Spleen (tissue), 11 donors: ENCODE data around the gene FUT8. TPM values are rescaled to one million over a fixed set of nuclear protein-coding genes. Genes with fewer than 3 reads are reported as not detected.

ENCODE experiments used
- DNase-seq: peaks from one replicate; pipeline ENCODE4 v3.0.0-alpha.2; 2020
- H3K27ac ChIP-seq, 8 donors: fragments of 200-600 bp; sonication (generic) in 7 of 8; 1 replicate in 4 of 8; 2 replicates in 4 of 8; pipeline versions ENCODE4 v1.5.0 to v1.8.0; 2016 to 2021; ENCODE audit warnings: inconsistent platforms in 4 of 8, mild to moderate bottlenecking in 4 of 8, moderate library complexity in 1 of 8
- H3K27me3 ChIP-seq, 7 donors: fragments of 200-600 bp; sonication (generic) in 6 of 7; replicated peaks in 1 of 7; 1 replicate in 4 of 7; 2 replicates in 3 of 7; pipeline versions ENCODE4 v1.5.0 to v1.8.0; 2016 to 2021; ENCODE audit warnings: inconsistent platforms in 3 of 7, mild to moderate bottlenecking in 1 of 7
- H3K36me3 ChIP-seq, 6 donors: fragments of 200-600 bp; sonication (generic) in 5 of 6; 1 replicate in 4 of 6; 2 replicates in 2 of 6; pipeline versions ENCODE4 v1.5.0 to v1.8.0; 2016 to 2021; ENCODE audit warnings: inconsistent platforms in 2 of 6
- H3K4me1 ChIP-seq, 6 donors: fragments of 200-600 bp; sonication (generic) in 5 of 6; 1 replicate in 3 of 6; 2 replicates in 3 of 6; pipeline versions ENCODE4 v1.5.0 to v1.8.0; 2016 to 2021; ENCODE audit warnings: inconsistent platforms in 3 of 6
- H3K4me3 ChIP-seq, 8 donors: fragments of 200-600 bp; sonication (generic) in 7 of 8; 1 replicate in 4 of 8; 2 replicates in 4 of 8; pipeline versions ENCODE4 v1.5.0 to v1.8.0; 2016 to 2021; ENCODE audit warnings: inconsistent platforms in 4 of 8, mild to moderate bottlenecking in 4 of 8, moderate library complexity in 2 of 8
- H3K9me3 ChIP-seq, 8 donors: fragments of 200-600 bp; sonication (generic) in 7 of 8; 1 replicate in 4 of 8; 2 replicates in 4 of 8; pipeline versions ENCODE4 v1.5.0 to v1.8.0; 2016 to 2021; ENCODE audit warnings: inconsistent platforms in 4 of 8
- POLR2A ChIP-seq, 3 donors: fragments of 450-650 bp; IDR thresholded peaks; one replicate each; pipeline ENCODE4 v1.5.1; 2017; ENCODE audit warnings: antibody characterized with exemption in 3 of 3, mild to moderate bottlenecking in 1 of 3
- POLR2AphosphoS5 ChIP-seq, 3 donors: sonication (generic); formaldehyde crosslinking; IDR thresholded peaks; one replicate each; pipeline ENCODE4 v1.5.1; 2017; ENCODE audit warnings: antibody characterized with exemption in 3 of 3
- WGBS, 5 donors: extraction: QIAGEN DNeasy Blood & Tissue Kit in 3 of 5; methylation state at CpG; one replicate each; pipeline versions ENCODE4 v1.1.5 to v1.1.7; 2013 to 2018; 5-methylcytosine and 5-hydroxymethylcytosine counted together
- intact Hi-C: fragments of 100-400 bp; cut with DNase I; formaldehyde crosslinking; loops from one replicate; pipeline ENCODE4 v1.15.0; 2023; ENCODE audit warnings: low total_unique reads
- polyA plus RNA-seq, 3 donors: library from polyadenylated mRNA; stranded (reverse); fragments of 200-250 nt; gene quantifications; one replicate each; pipeline ENCODE4 v1.2.1, GENCODE V29; 2013
- total RNA-seq, 7 donors: library from RNA; depleted of rRNA in 3 of 7; stranded (reverse); fragments of >200 nt in 3 of 7; fragmentation: NEBNext Ultra II Directional in 4 of 7; extraction: Animal tissue kit (Norgen Biotek cat#: 25700) in 4 of 7; gene quantifications; one replicate each; pipeline versions ENCODE4 v1.1.0 to v1.2.1, GENCODE V29; 2016 to 2021
- TF ChIP-seq, protein P1 (sequence below), 11 experiments: fragments of 200-600 bp in 7 of 11; fragments of 450-650 bp in 4 of 11; sonication (generic) in 4 of 11; IDR thresholded peaks in 8 of 11; conservative IDR thresholded peaks in 3 of 11; 1 replicate in 7 of 11; 2 replicates in 4 of 11; pipeline versions ENCODE4 v1.4.0 to v1.8.0; 2016 to 2021; ENCODE audit warnings: antibody characterized with exemption in 11 of 11, inconsistent platforms in 4 of 11, mild to moderate bottlenecking in 1 of 11
- donor health status: healthy with polysubstance abuse.
- donor health status: DM: no; HTN: no; CAD: no; lungs with moderate emphysema.
- donor health status: DM: no; HTN: no; CAD: no.
- donor health status: Bipolar disorder and iron deficiency.
- donor health status: healthy.
- donor health status: DM: no; HTN: no; CAD: no.
- donor health status: DM: yes; HTN: yes; CAD: no.

The FUT8 gene
- total and polyA plus RNA-seq, 10 donors = 9.4 to 75.1 (median 53.0) TPM

- Histone ChIP-seq H3K4me1 (no peaks in the 10 kb centered on the region), H3K36me3 (no peaks in the 10 kb centered on the region), H3K27me3 (no peaks in the 10 kb centered on the region), H3K9me3 (no peaks in the 10 kb centered on the region), H3K4me3 (no peak overlapping the region), H3K27ac (no peak overlapping the region)
- no peak for DNase-seq
- TF ChIP-seq, protein P1, sequence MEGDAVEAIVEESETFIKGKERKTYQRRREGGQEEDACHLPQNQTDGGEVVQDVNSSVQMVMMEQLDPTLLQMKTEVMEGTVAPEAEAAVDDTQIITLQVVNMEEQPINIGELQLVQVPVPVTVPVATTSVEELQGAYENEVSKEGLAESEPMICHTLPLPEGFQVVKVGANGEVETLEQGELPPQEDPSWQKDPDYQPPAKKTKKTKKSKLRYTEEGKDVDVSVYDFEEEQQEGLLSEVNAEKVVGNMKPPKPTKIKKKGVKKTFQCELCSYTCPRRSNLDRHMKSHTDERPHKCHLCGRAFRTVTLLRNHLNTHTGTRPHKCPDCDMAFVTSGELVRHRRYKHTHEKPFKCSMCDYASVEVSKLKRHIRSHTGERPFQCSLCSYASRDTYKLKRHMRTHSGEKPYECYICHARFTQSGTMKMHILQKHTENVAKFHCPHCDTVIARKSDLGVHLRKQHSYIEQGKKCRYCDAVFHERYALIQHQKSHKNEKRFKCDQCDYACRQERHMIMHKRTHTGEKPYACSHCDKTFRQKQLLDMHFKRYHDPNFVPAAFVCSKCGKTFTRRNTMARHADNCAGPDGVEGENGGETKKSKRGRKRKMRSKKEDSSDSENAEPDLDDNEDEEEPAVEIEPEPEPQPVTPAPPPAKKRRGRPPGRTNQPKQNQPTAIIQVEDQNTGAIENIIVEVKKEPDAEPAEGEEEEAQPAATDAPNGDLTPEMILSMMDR (IDR thresholded peaks at IDR 0.05 in 8 of 11, conservative IDR thresholded peaks at IDR 0.05 in 3 of 11) = no peak
- no peak for TF ChIP-seq POLR2AphosphoS5 (IDR thresholded peaks at IDR 0.05)
- no peak for TF ChIP-seq POLR2A (IDR thresholded peaks at IDR 0.05)
- WGBS, 5 donors = 64 to 80% (median 76%) methylated on average over 1 of the region's 1 CpG
- intact Hi-C loops = no loop called here
These were observed 371.0 kb downstream of the FUT8 start for GRCh38 chr14:65783576-65783975.

DNA sequence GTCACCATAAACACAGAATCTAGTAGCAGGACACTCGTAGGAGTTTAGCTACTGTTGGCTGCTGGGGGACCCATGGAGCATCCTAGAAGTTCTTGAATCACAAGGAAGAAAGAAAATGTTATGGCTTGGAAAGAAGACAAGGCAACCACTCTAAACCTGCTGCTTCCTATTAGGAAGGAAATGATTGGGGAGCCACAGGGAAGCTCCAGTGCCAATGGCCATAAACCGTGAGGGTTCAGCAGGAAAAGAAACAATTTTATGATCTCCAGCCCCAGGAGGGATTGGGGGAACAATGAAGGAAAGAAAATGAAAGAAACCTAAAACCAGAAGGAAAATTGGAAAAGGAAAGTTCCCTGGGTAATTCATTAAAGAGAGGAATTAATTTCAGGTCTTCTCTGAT is 372.0 kb downstream of the FUT8 start:
- no peak for DNase-seq
- TF ChIP-seq, protein P1 (IDR thresholded peaks at IDR 0.05 in 8 of 11, conservative IDR thresholded peaks at IDR 0.05 in 3 of 11) = no peak
- Histone ChIP-seq H3K36me3 (no peaks in the 10 kb centered on the region), H3K4me1 (no peaks in the 10 kb centered on the region), H3K9me3 (no peaks in the 10 kb centered on the region), H3K27me3 (no peaks in the 10 kb centered on the region), H3K4me3 (no peak overlapping the region), H3K27ac (no peak overlapping the region)
- WGBS, 5 donors = 67 to 83% (median 75%) methylated on average over 2 of the region's 2 CpGs
- intact Hi-C loops = no loop called here

- no peaks in the 10 kb centered on the region for H3K9me3 ChIP-seq
- TF ChIP-seq, protein P1 (IDR thresholded peaks at IDR 0.05 in 8 of 11, conservative IDR thresholded peaks at IDR 0.05 in 3 of 11) = no peak
- TF ChIP-seq POLR2AphosphoS5 (IDR thresholded peaks at IDR 0.05) (no peak), POLR2A (IDR thresholded peaks at IDR 0.05) (no peak)
- H3K27me3 ChIP-seq = no peaks in the 10 kb centered on the region
- no peak overlapping the region for H3K4me3 ChIP-seq
- intact Hi-C loops = no loop called here
- no peak overlapping the region for H3K27ac ChIP-seq
- no peaks in the 10 kb centered on the region for H3K36me3 ChIP-seq
- DNase-seq = no peak
- H3K4me1 ChIP-seq = peaks cover 0 to 5% (median 0%) of the 10 kb centered on the region in 6 donors
These were observed 374.9 kb downstream of the FUT8 start for GRCh38 chr14:65787461-65787860.

DNA sequence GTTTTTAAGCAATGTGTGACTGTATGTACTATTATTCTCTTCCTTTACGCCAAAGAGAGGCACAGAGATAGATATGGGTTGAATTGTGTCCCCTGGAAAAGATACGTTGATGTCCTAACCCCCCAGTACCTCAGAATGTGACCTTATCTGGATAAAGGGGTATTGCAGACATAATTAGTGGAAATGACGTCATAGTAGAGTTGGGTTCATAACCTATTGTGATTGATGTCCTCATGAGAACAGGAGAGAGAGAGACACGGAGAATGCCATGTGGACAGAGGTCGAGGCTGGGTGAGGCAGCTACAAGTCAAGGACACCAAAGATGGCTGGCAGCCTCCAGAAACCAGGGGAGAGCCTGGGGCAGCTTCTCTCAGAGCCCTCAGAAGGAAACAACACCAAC is 376.3 kb downstream of the FUT8 start:
- Histone ChIP-seq H3K36me3 (no peaks in the 10 kb centered on the region), H3K9me3 (no peaks in the 10 kb centered on the region), H3K27ac (no peak overlapping the region), H3K27me3 (no peaks in the 10 kb centered on the region), H3K4me1 (peaks cover 0 to 5% (median 0%) of the 10 kb centered on the region in 6 donors), H3K4me3 (no peak overlapping the region)
- TF ChIP-seq POLR2AphosphoS5 (IDR thresholded peaks at IDR 0.05) (no peak), POLR2A (IDR thresholded peaks at IDR 0.05) (no peak)
- TF ChIP-seq, protein P1 (IDR thresholded peaks at IDR 0.05 in 8 of 11, conservative IDR thresholded peaks at IDR 0.05 in 3 of 11) = no peak
- intact Hi-C loops = no loop called here
- DNase-seq = no peak
- 77 to 80% (median 79%) methylated on average over 4 to 5 of the region's 5 CpGs for WGBS, 5 donors
